Measurements from ENCODE around the gene MAML3.

- TF ChIP-seq CTCF (IDR thresholded peaks at IDR 0.05) = no peak
- no peak for TF ChIP-seq POLR2A (IDR thresholded peaks at IDR 0.05)
Measured at GRCh38 chr4:140003876-140004548, 150.0 kb downstream of the MAML3 start.
